ENCODE results near the gene EHD3.

The EHD3 gene

DNA sequence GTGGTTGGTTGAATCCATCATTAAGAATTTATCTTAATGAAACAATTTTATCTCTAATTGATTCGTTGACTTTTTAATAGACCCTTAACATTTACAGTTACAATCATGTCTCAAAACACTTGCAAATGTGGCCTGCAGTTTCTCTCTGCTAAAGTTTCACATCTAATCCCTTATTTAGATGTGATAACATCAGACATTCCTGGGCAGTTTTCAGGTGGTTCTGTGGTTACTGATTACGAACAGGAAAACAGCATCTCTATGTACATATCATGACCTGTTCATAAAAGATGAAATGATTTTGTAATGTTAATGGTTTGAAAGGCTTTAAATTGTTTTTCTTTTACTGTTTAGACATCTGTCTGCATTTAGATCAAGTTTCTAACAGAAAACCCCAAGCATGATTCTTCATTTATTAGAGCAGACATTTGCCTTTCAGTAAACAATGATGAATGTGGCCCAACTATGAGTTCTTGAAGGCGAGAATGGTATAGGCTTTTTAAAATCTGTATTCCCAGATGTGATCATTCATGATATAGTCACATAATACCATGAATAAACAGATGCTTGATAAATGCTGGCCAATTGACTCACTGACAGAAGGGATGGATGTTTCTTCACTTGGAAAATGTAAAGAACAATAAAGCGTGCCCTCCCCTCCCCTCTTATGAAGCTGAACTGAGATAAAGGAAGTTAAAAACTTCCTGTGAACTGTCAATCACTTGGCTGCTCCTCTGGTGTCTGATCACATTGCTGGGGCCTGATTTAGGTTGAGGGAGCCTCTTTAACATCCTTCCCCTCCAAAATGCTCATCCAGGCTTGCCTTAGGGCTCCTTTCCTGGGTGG lies 20.1 kb upstream of the EHD3 start:
- Histone ChIP-seq H3K9me2 (replicated peaks; ENCODE audit: insufficient read depth, low read length) (no peaks in the 10 kb centered on the region), H3F3A (ENCODE audit: insufficient read depth) (no peaks in the 10 kb centered on the region), H3K36me3 (ENCODE audit: low read length) (no peaks in the 10 kb centered on the region), H3K79me2 (ENCODE audit: insufficient read depth, low read length) (no peaks in the 10 kb centered on the region), H3K27ac (ENCODE audit: low read depth, low read length) (no peak overlapping the region), H4K20me1 (ENCODE audit: low read depth, low read length) (no peaks in the 10 kb centered on the region), H3K27me3 (ENCODE audit: low read length) (no peaks in the 10 kb centered on the region), H2AFZ (ENCODE audit: low read depth, low read length, severe bottlenecking) (no peak overlapping the region), H3K4me3 (ENCODE audit: insufficient read depth, low read length, poor library complexity, severe bottlenecking) (no peak overlapping the region), H3K9ac (ENCODE audit: low read length) (no peak overlapping the region), H3K9me3 (ENCODE audit: insufficient read depth, low read length) (no peaks in the 10 kb centered on the region), H3K4me2 (ENCODE audit: low read depth, low read length, poor library complexity, severe bottlenecking) (no peak overlapping the region)
- TF ChIP-seq EZH2phosphoT487 (conservative IDR thresholded peaks at IDR 0.05; ENCODE audit: low read length): no peak
- TF ChIP-seq, protein P1, sequence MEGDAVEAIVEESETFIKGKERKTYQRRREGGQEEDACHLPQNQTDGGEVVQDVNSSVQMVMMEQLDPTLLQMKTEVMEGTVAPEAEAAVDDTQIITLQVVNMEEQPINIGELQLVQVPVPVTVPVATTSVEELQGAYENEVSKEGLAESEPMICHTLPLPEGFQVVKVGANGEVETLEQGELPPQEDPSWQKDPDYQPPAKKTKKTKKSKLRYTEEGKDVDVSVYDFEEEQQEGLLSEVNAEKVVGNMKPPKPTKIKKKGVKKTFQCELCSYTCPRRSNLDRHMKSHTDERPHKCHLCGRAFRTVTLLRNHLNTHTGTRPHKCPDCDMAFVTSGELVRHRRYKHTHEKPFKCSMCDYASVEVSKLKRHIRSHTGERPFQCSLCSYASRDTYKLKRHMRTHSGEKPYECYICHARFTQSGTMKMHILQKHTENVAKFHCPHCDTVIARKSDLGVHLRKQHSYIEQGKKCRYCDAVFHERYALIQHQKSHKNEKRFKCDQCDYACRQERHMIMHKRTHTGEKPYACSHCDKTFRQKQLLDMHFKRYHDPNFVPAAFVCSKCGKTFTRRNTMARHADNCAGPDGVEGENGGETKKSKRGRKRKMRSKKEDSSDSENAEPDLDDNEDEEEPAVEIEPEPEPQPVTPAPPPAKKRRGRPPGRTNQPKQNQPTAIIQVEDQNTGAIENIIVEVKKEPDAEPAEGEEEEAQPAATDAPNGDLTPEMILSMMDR (IDR thresholded peaks at IDR 0.05; ENCODE audit: insufficient read depth, low read length, poor library complexity, severe bottlenecking): no peak

DNA sequence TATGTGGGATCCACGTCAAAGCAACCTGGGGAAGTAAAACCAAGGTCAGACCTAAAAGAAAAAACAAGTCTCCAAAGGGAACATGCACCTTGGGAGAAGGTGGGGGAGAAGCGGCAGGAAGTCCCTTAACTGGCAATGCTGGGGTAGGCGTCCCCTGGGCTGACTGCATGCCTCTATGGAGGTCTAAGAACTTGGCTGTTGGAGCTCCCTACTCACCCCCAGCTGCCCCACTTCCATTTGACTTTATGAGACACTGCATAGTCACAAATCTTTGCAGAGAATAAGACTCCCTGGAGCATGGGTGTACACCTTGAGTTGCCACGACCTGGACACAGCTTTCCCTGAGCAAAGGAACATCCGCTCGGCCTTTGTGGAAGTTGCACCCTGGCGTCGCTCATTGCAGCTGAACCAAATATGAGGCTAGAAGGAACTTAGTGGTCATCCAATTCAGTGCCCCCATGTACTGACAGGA lies 19.5 kb upstream of the EHD3 start:
- H3K79me2 ChIP-seq (ENCODE audit: insufficient read depth, low read length): no peaks in the 10 kb centered on the region
- H2AFZ ChIP-seq (ENCODE audit: low read depth, low read length, severe bottlenecking): no peak overlapping the region
- H3K4me3 ChIP-seq (ENCODE audit: insufficient read depth, low read length, poor library complexity, severe bottlenecking): no peak overlapping the region
- H3K9ac ChIP-seq (ENCODE audit: low read length): no peak overlapping the region
- no peak overlapping the region for H3K4me2 ChIP-seq (ENCODE audit: low read depth, low read length, poor library complexity, severe bottlenecking)
- TF ChIP-seq, protein P1 (IDR thresholded peaks at IDR 0.05; ENCODE audit: insufficient read depth, low read length, poor library complexity, severe bottlenecking): no peak
- no peak for TF ChIP-seq EZH2phosphoT487 (conservative IDR thresholded peaks at IDR 0.05; ENCODE audit: low read length)
- no peak overlapping the region for H3K27ac ChIP-seq (ENCODE audit: low read depth, low read length)
- H3K9me2 ChIP-seq (replicated peaks; ENCODE audit: insufficient read depth, low read length): no peaks in the 10 kb centered on the region
- no peaks in the 10 kb centered on the region for H3K36me3 ChIP-seq (ENCODE audit: low read length)
- no peaks in the 10 kb centered on the region for H4K20me1 ChIP-seq (ENCODE audit: low read depth, low read length)
- H3F3A ChIP-seq (ENCODE audit: insufficient read depth): no peaks in the 10 kb centered on the region
- no peaks in the 10 kb centered on the region for H3K27me3 ChIP-seq (ENCODE audit: low read length)
- H3K9me3 ChIP-seq (ENCODE audit: insufficient read depth, low read length): no peaks in the 10 kb centered on the region

DNA sequence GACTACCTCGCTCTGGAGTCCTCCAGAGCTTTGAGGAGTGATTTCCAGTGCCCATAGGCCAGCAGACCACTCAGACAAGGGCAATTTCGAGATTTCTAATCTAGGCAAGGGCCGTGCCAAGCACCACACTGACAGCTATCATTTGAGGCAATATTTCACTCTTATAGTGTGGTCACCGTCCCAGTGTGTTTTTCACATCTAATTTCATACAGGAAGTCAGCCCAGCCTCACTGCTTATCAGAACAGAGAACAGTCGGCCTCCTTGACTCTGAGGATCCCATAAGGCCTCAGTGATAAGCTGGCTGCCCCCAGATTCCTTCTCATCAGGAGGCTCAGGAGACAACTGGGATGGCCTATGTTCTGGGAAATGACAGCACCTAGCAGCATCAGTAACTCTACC lies 17.2 kb upstream of the EHD3 start:
- no peak overlapping the region for H3K9ac ChIP-seq (ENCODE audit: low read length)
- H3K4me3 ChIP-seq (ENCODE audit: insufficient read depth, low read length, poor library complexity, severe bottlenecking): no peak overlapping the region
- H3K36me3 ChIP-seq (ENCODE audit: low read length): no peaks in the 10 kb centered on the region
- H3K27me3 ChIP-seq (ENCODE audit: low read length): no peaks in the 10 kb centered on the region
- H3K9me3 ChIP-seq (ENCODE audit: insufficient read depth, low read length): no peaks in the 10 kb centered on the region
- no peak for TF ChIP-seq EZH2phosphoT487 (conservative IDR thresholded peaks at IDR 0.05; ENCODE audit: low read length)
- TF ChIP-seq, protein P1 (IDR thresholded peaks at IDR 0.05; ENCODE audit: insufficient read depth, low read length, poor library complexity, severe bottlenecking): no peak
- H4K20me1 ChIP-seq (ENCODE audit: low read depth, low read length): no peaks in the 10 kb centered on the region
- H3K9me2 ChIP-seq (replicated peaks; ENCODE audit: insufficient read depth, low read length): no peaks in the 10 kb centered on the region
- no peak overlapping the region for H3K4me2 ChIP-seq (ENCODE audit: low read depth, low read length, poor library complexity, severe bottlenecking)
- no peak overlapping the region for H3K27ac ChIP-seq (ENCODE audit: low read depth, low read length)
- no peaks in the 10 kb centered on the region for H3F3A ChIP-seq (ENCODE audit: insufficient read depth)
- no peak overlapping the region for H2AFZ ChIP-seq (ENCODE audit: low read depth, low read length, severe bottlenecking)
- H3K79me2 ChIP-seq (ENCODE audit: insufficient read depth, low read length): no peaks in the 10 kb centered on the region

All from SU-DHL-6 (cell line).